ENCODE data around the gene HDAC5.

Gene HDAC5

GRCh38 chr17:44119798-44120197 lies 3.6 kb downstream of the HDAC5 start:
- TF ChIP-seq CTCF (IDR thresholded peaks at IDR 0.05; ENCODE audit: insufficient read depth, low read depth, low read length, missing control alignments): no peak
- H3K4me3 ChIP-seq (ENCODE audit: low read depth, low read length): no peak overlapping the region
- DNase-seq (ENCODE audit: low read depth): no peak

GRCh38 chr17:44119062-44119461 lies 4.4 kb downstream of the HDAC5 start:
- TF ChIP-seq CTCF (IDR thresholded peaks at IDR 0.05; ENCODE audit: insufficient read depth, low read depth, low read length, missing control alignments): no peak
- H3K4me3 ChIP-seq (ENCODE audit: low read depth, low read length): no peak overlapping the region
- no peak for DNase-seq (ENCODE audit: low read depth)

- DNase-seq (ENCODE audit: low read depth): no peak
- no peak overlapping the region for H3K4me3 ChIP-seq (ENCODE audit: low read depth, low read length)
- TF ChIP-seq CTCF (IDR thresholded peaks at IDR 0.05; ENCODE audit: insufficient read depth, low read depth, low read length, missing control alignments): no peak
Observed at GRCh38 chr17:44118427-44119050, 4.9 kb downstream of the HDAC5 start.

GRCh38 chr17:44117351-44117750 lies 6.1 kb downstream of the HDAC5 start:
- DNase-seq (ENCODE audit: low read depth): no peak
- no peak for TF ChIP-seq CTCF (IDR thresholded peaks at IDR 0.05; ENCODE audit: insufficient read depth, low read depth, low read length, missing control alignments)
- H3K4me3 ChIP-seq (ENCODE audit: low read depth, low read length): no peak overlapping the region

- DNase-seq (ENCODE audit: low read depth): peak; percentile 43
- TF ChIP-seq CTCF (IDR thresholded peaks at IDR 0.05; ENCODE audit: insufficient read depth, low read depth, low read length, missing control alignments): peak; percentile 67
- H3K4me3 ChIP-seq (ENCODE audit: low read depth, low read length): no peak overlapping the region
Observed at GRCh38 chr17:44115585-44116415, 7.6 kb downstream of the HDAC5 start.

- no peak for DNase-seq (ENCODE audit: low read depth)
- no peak overlapping the region for H3K4me3 ChIP-seq (ENCODE audit: low read depth, low read length)
- no peak for TF ChIP-seq CTCF (IDR thresholded peaks at IDR 0.05; ENCODE audit: insufficient read depth, low read depth, low read length, missing control alignments)
Observed at GRCh38 chr17:44113868-44114840, 9.3 kb downstream of the HDAC5 start.
